B cell (primary cell): ENCODE measurements around the gene CHRD.

Source experiments
- CTCF ChIP-seq: fragments of 200-600 bp; IDR thresholded peaks from one replicate; pipeline ENCODE4 v1.8.0; 2022; ENCODE audit warnings: antibody characterized with exemption, mild to moderate bottlenecking
- EZH2 ChIP-seq: IDR thresholded peaks from 2 replicates; pipeline ENCODE4 v1.6.1; 2012; ENCODE audit warnings: borderline replicate concordance, low read depth, mild to moderate bottlenecking, moderate library complexity, low read length; ENCODE audit not compliant: insufficient read depth, poor library complexity, severe bottlenecking

DNA sequence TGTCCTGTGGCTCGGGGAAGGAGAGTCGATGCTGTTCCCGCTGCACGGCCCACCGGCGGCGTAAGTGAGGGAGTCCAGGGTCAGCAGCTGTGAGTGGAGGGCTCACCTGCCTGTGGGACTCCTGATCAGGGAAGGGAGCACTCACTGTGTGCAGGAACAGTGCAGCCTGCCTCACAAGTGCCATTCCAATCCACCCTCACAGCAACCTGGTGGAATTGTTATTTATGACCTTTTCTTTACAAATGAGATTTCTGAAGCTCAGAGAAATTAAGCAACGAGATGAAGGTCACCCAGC, 9.0 kb downstream of the CHRD start:
- TF ChIP-seq CTCF (no peak), EZH2 (no peak)
